HPDE6-E6E7 (cell line): Measurements from ENCODE around the gene DHRS11.
A peak's percentile ranks its signal among the peaks of the same experiment; 100 is the strongest.

Experiments
- DNase-seq: peaks from one replicate; pipeline ENCODE4 v3.0.0; 2011; ENCODE audit warnings: missing footprints; ENCODE audit errors: extremely low spot score

DHRS11 gene

DNA sequence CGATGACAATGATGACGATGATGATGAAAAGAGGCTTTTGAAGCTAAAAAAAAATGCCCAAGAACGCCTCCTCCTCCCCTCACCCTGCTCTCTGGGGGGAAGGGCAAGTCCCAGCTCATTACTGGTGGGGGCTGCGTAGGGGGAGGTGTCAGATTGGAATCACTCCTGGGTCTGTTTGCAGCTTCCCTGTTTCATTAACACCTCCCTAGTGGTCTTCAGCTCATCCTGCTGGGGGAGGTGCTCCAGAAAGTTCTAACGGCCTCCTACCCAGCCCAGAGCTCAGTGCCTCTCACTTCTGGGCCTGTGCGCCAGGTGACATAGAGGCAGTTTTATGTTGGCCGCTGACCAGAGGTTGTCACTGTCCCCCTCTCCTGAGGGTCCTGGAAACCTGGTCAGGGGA lies 22.4 kb downstream of the DHRS11 start:
- no peak for DNase-seq

DNA sequence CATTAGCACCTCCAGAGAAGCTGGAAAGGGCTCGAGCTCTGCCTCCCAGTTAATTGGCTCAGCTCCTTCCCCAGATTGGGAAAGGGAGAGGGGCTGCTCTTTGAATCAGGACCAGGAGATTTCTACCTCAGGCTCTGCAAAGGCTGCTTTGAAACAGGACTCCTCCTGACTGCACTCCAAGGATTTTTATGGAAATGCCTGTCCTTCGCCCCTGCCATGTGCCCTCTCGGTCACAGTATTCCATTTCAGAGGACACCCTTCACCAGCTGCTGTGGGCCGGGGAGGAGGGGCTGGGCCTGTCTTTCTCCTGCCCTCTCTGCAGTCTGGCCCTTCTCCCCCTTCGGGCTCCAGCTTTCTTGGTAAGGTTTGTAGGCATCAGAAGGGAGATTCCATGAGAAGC lies 23.3 kb downstream of the DHRS11 start:
- no peak for DNase-seq

DNA sequence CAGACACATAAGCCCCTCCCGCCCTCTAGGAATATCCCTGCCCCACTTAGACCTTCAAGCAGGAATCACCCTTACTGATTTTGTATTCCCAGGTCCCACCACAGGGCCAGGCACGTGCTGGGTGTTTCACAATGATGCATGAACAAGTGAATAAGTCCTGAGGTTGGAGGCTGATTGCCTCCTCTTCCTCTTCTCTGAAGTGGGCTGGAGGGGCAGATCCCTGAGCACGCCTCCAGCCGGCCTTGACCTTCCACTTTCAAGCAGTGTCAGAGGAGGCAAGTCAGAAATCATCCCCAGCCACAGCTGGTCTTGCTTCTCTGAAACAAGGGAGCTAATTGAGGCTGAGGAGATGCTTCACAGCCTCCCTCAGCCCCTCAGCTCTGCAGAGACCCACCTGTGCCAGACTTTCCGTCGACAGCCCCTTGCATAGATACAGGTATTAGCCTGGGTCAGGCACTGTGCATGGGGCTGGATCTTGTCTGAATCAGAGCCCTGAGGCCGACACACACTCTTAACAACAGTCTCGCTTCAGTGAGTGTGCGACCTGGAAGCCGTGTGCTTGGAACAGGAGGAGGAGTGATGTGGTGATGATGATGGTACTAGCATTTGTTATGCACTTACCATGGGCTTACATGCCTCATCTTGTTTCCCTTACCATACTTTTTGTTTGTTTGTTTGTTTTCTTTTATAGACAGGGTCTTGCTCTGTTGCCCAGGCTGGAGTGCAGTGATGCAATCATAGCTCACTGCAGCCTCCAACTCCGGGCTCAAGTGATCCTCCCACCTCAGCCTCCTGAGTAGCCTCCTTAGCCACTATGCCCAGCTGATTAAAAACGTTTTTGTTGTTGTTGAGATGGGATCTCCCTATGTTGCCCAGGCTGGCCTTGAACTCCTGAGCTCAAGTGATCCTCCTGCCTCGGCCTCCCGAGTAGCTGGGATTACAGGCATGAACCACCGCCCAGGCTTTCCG lies 24.7 kb downstream of the DHRS11 start:
- no peak for DNase-seq

DNA sequence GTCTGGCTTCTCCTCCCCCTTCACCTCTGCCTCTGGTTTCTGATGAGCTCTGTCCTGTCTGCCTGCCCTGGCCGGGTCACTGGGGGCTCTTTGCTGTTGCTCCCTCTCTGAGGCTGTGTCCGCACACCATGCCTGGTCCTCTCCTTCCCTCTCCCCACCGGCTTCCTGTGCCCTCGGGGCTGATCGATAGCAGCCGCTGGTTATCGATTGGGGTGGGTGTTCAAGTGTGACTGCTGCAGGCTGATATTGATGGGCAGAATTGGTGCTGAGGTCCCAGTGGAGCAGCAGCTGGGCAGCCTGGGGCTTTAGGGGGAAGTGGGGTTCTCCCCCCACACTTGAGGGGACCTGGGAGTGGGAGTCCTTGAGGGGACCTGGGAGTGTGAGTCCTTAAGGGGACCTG lies 26.1 kb downstream of the DHRS11 start:
- DNase-seq = no peak

DNA sequence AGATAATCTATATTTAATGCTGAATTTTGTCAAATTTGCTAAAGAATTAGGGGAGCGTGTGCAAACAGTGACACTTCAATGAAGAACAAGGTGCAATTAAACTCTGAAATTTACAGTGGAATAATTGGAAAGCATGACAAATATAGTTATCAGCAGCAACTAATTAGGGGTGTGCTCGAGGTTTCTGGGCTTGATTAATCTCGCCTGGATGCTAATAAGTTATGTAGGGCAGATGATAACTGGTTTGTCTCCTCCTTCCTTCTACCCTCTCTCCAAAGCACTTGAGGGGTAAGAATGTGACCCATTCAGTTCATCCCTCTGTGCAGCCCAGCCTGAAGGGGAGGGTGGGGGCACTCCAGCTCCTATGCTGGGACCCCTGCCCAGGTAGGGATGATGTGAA lies 31.6 kb downstream of the DHRS11 start:
- DNase-seq = no peak

DNA sequence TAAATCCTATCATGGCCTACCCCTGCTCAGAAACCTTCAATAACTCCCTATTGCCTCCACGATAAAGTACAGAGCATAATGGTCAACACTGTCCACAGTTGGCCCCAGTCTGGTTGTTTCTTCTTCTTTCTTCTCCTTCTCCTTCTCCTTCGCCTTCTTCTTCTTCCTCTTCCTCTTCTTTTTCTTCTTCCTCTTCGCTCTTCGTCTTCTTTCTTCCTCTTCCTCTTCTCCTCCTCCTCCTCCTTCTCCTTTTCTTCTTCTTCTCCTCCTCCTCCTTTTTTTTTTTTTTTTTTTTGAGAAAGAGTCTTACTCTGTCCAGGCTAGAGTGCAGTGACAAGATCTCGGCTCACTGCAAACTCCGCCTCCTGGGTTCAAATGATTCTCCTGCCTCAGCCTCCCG lies 33.5 kb downstream of the DHRS11 start:
- no peak for DNase-seq

DNA sequence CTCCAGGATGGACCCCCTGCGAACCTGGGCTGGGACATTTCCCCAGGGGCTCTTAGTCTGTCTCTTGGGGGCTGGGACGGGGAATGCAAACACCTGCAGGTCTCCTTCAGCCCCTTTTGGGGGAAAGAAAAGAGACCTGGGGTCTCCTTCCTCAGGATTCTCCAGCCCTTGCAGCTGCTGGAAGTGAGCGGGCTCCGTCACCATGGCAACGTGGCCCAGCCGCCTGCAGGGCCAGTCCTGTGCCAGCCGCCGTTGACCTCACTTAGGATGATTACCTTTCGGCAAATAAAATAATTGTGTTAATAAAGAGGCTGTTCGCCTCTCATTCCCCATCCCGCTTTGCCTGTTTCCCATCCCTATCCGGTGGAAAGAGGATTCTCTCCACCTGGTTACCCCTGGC lies 35.4 kb downstream of the DHRS11 start:
- no peak for DNase-seq

DNA sequence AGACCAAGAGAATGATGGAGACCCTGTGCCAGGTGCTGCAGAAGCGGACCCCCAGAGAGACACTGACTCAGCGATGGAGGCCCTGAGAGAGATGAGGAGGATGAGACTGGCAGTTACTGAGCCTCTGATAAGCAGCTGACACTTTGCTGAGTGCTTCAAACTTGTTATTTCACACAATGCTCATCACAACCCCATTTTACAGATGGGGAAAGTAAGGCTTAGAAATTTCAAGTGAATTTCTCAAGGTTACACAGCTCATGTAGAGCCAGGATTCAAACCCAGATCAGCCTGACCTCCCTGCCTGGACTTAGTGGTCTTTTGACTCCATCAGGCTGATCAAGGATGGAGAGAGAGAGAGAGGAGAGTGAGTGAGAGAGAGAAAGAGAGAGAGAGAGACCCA lies 36.9 kb downstream of the DHRS11 start:
- DNase-seq = no peak

DNA sequence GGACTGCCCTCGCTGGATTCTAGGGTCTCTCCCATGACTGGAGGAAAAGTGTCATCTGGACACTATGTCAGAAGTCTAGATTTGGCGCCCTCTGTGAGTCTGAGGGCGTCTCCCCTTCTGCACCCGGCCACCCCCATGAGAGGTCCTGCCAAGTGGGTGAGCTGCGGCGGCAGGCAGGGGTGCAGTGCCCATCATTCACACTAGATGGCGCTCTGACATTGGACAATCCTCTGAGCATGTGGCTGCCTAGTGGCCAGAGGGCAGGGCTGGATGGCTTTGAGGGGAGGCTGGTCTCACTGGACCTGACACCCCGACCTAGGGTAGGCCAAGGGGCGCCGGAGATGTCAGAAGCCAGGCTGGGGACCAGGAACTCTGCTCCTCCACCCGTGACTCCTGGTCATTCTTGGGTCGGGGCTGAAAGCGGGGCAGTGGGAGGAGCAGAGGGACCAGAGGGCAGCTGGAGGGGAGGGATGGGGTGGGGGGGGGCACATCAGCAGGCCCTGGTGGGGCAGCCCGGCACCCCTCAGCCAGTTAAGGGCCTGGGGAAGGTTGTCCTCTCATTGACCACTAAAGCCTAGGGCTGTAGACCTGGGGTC lies 37.7 kb downstream of the DHRS11 start:
- DNase-seq = peak; percentile 82

DNA sequence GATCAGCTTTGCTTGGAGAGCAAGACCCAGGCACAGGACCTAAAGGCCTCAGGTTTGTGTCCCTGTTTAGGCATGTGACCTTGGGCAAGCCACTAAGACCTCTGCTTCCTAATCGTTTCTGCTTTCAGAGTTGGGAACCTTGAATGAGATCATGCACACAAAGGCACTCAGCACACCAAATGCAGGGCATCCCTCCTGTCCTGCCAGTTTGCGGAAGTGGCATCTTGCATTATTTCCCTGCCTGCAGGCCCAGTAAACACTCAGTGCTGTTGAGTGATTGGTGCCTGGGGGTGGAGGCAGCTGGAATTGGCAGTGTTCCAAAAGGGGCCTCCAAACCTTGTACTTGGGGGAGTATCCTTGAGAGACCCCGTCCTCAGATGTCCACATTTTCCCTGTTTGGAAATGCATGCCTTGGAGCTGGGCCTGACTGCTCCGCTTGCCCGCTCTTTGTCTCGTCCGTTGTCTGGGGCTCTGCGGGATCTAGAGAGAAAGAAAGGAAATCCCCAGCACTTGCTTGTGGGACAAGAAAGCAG lies 38.4 kb downstream of the DHRS11 start:
- no peak for DNase-seq

DNA sequence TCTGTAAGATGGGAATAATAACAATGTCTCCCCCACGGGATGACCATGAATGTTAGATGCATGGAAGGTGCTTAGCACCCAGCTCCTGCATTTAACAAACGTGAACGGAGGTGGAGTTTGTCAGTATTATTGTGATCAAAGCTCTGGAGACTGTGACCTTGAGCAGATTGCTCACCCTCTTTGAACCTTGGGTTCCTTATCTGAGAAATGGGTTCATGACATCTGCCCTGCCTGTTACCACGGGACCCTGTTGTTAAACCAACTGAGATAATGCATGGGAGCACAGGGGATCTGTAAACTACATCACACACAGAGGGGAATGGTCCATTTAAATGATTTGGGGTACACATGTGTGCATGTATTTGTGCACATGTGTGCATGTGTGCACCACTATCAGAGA lies 39.3 kb downstream of the DHRS11 start:
- DNase-seq = no peak

DNA sequence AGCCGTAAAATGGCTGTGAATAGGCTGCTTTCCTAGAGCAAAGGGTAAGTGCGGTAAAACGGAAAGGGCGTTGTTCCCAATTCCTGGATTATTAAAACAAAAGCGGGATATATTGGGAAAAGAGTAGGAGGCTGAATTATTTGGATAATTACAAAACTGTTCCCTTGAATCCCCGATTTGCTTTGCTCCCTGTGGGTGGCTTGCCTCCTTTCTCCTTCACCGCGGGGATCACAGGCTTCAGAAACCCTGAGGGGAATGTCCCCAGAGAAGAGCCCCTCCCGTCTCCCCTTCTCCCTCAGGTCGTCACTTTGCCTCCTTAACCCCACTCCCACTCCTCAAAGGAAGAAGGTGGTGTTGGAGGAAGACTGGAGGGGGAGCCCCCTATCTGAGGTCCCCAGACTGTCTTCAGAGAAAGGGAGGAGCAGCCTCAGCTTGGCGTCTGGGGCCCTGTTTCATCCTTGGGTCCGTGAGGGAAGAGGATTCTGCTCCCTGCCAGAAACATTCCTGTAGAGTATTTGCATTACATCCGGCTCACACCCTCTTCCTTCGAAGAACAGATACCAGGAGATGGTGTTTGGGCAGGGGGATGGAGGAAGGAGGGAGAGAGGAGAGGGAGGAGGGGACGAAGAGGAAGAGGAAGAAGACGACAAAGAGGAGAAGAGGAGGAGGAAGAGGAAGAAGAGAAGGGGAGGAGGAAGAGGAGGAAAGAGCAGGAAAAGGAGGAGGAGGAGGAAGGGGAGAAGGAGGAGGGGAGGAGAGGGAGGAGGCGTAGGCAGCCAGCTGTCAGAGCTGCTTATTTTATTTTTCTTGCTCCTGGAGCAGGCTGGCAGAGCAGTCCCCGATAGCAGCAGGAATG lies 41.5 kb downstream of the DHRS11 start:
- no peak for DNase-seq

DNA sequence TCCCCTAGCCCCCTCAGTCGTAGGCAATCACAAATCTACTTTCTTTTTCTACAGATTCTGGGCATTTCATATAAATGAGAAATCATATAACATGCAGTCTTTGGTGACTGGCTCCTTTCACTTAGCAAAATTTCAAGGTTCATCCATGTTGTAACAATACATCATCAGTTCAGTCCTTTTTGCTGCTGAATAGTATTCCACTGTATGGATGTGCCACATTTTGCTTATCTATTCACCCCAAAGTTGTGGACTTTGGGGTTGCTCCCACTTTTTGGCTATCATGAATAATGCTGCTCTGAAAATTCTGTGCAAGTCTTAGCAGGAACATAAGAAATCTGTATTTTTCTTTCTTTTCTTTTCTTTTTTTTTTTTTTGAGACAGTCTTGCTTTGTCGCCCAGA lies 48.7 kb downstream of the DHRS11 start:
- no peak for DNase-seq

DNA sequence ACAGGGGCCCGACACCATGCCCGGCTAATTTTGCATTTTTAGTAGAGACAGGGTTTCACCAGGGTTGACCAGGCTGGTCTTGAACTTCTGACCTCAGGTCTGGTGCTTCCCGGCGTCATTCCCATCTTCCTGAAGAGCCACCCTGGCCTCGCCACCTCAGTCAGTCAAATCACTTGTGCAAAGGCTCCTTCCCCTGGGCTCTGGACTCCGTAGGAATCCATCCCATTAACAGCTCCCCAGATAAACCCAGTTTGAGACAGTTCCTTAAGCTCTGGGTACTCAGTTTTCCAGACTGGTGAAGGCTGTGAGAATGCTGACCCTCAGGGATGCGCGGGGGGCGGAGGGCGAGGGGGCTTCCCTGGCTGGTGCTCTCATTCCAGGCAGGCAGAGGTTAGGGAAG lies 49.2 kb downstream of the DHRS11 start:
- no peak for DNase-seq

DNA sequence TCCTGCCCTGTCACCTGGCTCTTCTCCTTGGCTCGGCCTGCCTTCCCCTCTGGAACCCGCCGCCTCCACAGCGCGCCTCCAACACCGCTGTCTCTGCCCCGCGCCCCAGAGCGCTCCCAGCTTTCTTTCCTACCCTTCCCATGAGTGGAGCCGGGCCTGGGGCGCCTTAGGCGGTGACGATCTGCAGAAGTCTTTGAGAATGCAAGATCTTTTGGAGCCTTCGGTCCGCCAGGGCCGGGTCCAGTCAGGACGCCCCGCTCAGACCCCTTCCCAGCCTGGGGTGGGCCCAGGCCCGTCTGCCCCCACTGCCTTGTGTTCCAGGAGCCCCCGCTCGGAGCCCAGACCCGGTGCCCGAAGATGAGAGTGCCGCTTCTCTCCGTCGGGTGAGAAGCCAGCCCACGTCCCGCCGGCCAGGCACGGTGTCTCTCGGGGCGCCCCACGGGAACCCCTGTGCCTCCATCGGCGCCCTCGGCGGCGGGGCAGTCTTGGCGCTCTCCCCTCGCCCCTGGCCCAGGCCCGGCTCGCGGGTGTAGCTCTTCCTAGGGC lies 49.7 kb downstream of the DHRS11 start:
- no peak for DNase-seq

DNA sequence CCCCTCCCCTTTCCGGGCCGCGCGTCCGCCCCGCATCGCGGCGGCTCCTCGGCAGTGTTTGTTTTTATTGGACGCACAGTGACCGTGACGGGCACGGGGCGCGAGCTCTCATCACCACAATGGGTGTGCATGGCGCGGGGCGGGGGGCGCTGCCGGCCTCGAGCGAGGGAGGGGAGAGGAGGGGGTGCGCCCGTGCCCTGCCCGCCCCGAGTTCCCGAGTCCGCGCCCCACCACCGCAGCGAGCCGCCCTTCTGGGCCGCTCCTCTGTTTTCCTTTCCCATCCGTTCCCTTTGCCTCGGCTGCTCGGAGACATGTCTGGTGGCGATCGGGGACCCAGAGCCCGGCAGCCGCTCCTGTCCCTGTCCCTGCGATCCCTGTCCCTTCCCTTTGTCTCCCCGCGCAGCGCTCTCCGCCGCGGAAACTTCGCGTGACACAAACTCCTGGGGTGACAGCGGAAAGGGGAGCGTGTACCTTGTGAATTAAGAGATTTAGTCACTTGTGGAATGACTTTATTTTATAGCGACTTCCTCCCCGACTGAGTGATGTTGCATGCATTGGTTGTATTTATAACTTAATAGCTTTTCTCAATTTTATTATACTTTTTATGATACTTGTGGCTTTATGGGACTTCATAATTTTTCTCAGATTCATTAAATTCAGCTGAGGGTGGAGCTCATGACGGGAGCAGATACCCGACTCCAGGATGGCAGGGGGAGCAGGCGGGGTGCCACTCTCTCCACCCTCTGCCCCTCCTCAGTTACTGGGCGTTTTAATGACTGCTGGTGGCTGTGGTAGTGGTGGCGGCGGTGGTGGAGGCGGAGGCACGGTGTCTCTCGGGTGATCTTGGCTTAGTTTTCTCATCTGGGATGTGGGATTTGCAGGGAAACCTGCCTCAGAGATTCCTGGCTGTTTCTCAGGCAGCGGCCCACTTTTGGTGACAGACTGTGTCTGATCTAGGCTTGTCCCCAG lies 50.5 kb downstream of the DHRS11 start:
- no peak for DNase-seq

DNA sequence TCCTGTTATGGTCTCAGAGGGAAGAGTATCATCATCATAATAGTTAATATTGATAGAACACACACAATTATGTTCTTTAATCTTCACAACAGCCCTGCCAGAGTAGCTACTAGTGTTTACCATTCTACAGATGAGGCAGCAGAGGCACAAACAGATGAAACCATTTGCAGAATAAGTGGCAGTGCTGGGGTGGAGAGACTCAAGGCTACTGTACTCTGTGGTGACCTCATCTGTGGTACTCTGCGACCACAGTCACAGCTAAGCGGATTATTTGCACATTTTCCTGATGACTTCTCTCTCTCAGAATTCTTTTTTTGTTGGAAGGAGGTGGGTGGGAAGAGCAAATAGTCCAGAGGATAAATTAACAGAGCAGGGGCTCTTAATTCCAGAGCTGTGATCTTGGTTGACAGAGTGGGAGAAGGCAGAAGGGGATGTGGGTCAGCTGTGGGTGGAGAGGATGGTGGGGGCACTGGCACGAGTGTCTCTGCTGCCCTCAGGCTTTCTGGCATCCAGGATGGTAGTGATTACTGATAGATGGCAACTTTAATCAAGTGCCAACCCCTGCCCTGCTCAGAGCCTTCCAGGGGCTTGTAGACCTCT lies 51.5 kb downstream of the DHRS11 start:
- DNase-seq = no peak

DNA sequence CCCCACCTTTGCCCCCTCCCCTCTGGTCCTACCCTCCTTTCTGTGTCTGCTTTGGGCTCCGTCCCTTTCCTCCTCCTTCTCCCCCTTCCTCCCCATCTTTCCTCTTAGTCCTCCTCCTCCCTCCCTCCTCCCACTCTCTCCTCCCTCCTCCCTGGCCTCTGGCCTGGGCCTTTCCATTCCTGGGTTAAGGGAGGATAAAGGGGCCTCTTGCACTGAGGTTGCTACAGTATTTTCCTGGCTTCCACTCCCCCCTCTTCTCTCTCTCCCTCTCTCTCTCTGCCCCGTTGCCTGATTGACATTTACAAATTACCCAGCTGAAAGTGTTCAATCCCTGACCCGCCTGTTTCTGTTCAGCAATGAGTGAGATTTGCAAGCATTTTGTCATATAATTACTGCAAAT lies 53.7 kb downstream of the DHRS11 start:
- DNase-seq = no peak

DNA sequence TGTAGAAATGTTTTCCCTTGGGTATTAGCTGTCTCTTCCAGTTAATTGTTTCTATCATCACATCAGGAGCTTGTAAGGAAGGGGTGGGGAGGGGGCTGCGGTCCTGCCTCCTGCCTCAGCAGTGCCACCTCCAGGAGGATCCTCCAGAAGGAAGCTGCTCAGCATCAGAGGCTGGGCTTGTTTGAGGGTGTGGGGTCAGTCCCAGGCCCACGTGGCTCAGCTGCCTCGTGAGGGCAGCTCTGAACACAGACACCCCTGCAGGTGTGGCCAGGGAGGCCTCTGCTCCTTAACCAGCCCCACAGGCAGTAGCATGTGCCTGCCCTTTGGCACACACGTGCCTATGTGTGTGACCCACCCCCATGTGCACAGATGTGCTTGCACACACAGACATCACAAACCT lies 56.0 kb downstream of the DHRS11 start:
- DNase-seq = no peak

DNA sequence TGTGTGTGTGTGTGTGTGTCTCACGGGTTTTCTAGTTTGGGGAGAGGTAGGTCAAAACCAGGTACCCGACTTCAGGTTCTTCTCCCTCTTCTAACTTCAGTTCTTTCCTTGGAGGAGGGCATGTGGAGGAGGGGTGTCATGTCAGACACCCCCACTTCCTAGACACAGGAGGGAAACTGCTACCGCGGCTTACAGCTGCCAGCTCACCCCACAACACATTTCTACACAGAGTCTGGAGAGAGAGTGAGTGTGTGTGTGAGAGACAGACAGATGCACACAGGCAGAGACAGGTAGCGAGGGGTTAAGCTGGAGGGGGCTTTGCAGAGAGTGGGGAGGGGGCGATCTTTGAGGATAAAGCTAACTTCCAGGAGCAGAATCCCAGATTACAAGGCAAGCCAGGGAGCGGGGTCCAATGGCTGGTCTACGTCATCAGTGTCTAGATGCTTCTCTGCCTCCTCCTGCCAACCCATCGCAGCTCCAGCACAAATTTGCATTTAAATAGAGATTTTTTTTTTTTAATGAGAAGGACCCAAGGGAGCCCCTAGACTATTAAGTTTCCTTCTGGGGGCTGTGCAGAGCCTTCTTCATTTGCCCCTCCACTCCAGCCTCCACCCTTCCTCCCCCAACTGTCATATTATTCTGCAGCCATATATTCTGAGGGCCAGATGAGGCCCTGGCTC lies 58.6 kb downstream of the DHRS11 start:
- no peak for DNase-seq
